Endothelial cell of umbilical vein (primary cell): ENCODE measurements around the gene PVR.

ENCODE experiments used
- CTCF ChIP-seq, 2 donors: IDR thresholded peaks; 1 replicate in 1 of 2; 2 replicates in 1 of 2; pipeline ENCODE4 v1.5.1; 2011; ENCODE audit warnings: low read length in 2 of 2, mild to moderate bottlenecking in 2 of 2, moderate library complexity in 2 of 2, control low read depth in 1 of 2, inconsistent platforms in 1 of 2, low read depth in 1 of 2; ENCODE audit not compliant: insufficient read depth in 1 of 2; ENCODE audit errors: extremely low read depth in 1 of 2
- EZH2 ChIP-seq: IDR thresholded peaks from 2 replicates; pipeline ENCODE4 v1.6.1; 2012; ENCODE audit warnings: borderline replicate concordance, low read depth, mild to moderate bottlenecking, moderate library complexity, low read length, inconsistent platforms; ENCODE audit not compliant: severe bottlenecking
- POLR2A ChIP-seq: IDR thresholded peaks from 2 replicates; pipeline ENCODE4 v1.6.1; 2012; ENCODE audit warnings: low read depth, mild to moderate bottlenecking, control low read depth, low read length
- POLR2AphosphoS5 ChIP-seq: IDR thresholded peaks from 2 replicates; pipeline ENCODE4 v1.6.1; 2012; ENCODE audit warnings: low read depth, mild to moderate bottlenecking, control low read depth, low read length, moderate library complexity; ENCODE audit not compliant: insufficient read depth

DNA sequence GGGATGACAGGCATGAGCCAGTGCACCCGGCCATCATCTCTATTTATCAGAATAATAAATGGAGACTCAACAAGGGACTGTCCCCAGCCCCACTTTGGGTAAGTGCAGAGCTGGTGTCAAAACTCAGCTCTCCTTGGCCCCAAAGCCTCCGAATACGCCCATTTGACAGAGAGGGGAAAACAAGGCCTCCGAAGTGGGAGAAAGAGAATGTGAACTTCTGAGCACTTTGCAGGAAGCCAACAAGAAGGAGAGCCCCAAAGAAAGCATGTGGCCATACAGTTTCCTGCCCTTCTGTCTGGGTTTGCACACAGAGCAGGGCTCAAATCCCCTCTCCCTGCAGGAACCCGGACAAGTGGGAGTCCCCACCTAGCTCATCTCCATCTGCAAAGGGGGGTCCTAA, 56.8 kb downstream of the PVR start:
- TF ChIP-seq POLR2AphosphoS5: no peak
- TF ChIP-seq POLR2A: no peak
- TF ChIP-seq CTCF (IDR thresholded peaks at IDR 0.05; ENCODE audit: extremely low read depth in 1 of 2, insufficient read depth in 1 of 2, low read depth in 1 of 2, low read length in 2 of 2): no peak
- no peak for TF ChIP-seq EZH2
